DOHH2 (cell line): ENCODE measurements around the gene SP4.

Experiments
- H3F3A ChIP-seq: fragments of 200-600 bp; sonication (generic), shearing (Covaris generic); 2 replicates; pipeline ENCODE4 v1.6.0; 2016; ENCODE audit warnings: antibody characterized with exemption, mild to moderate bottlenecking; ENCODE audit not compliant: control insufficient read depth, insufficient read depth
- H3K27ac ChIP-seq: fragments of 200-600 bp; sonication (generic); 2 replicates; pipeline ENCODE4 v1.5.1; 2014; ENCODE audit warnings: low read depth, mild to moderate bottlenecking, low read length, moderate library complexity
- H3K27me3 ChIP-seq: fragments of 200-600 bp; sonication (generic); 2 replicates; pipeline ENCODE4 v1.6.1; 2014; ENCODE audit warnings: mild to moderate bottlenecking, low read length, mixed read lengths; ENCODE audit not compliant: control insufficient read depth
- H3K36me3 ChIP-seq: fragments of 200-600 bp; sonication (generic); 2 replicates; pipeline ENCODE4 v1.6.1; 2014; ENCODE audit warnings: mild to moderate bottlenecking, low read length, moderate library complexity, mixed read lengths; ENCODE audit not compliant: control insufficient read depth
- H3K4me1 ChIP-seq: fragments of 200-600 bp; sonication (generic); 2 replicates; pipeline ENCODE4 v1.6.1; 2014; ENCODE audit warnings: mild to moderate bottlenecking, low read length, mixed read lengths; ENCODE audit not compliant: control insufficient read depth
- H3K4me2 ChIP-seq: fragments of 200-600 bp; sonication (generic); 2 replicates; pipeline ENCODE4 v1.6.0; 2014; ENCODE audit warnings: mild to moderate bottlenecking, low read length, moderate library complexity
- H3K4me3 ChIP-seq: fragments of 200-600 bp; sonication (generic); 2 replicates; pipeline ENCODE4 v1.5.1; 2014; ENCODE audit warnings: mild to moderate bottlenecking, low read length, mixed read lengths
- H3K79me2 ChIP-seq: fragments of 200-600 bp; sonication (generic); 2 replicates; pipeline ENCODE4 v1.6.1; 2014; ENCODE audit warnings: mild to moderate bottlenecking, low read length, mixed read lengths; ENCODE audit not compliant: control insufficient read depth
- H3K9me2 ChIP-seq: fragments of 200-600 bp; sonication (generic); replicated peaks from 2 replicates; pipeline ENCODE4 v1.6.1; 2014; ENCODE audit warnings: mild to moderate bottlenecking, low read length, mixed read lengths; ENCODE audit not compliant: control insufficient read depth
- H3K9me3 ChIP-seq: fragments of 200-600 bp; sonication (generic); 2 replicates; pipeline ENCODE4 v1.6.1; 2014; ENCODE audit warnings: antibody characterized with exemption, low read length, mixed read lengths; ENCODE audit not compliant: control insufficient read depth, insufficient read depth
- H4K20me1 ChIP-seq: fragments of 200-600 bp; sonication (generic); 2 replicates; pipeline ENCODE4 v1.6.0; 2014; ENCODE audit warnings: low read depth, mild to moderate bottlenecking, antibody characterized with exemption, low read length, moderate library complexity; ENCODE audit not compliant: control insufficient read depth, insufficient read depth
- EZH2phosphoT487 ChIP-seq: fragments of 200-600 bp; sonication (generic); IDR thresholded peaks from 2 replicates; pipeline ENCODE4 v1.6.1; 2017; ENCODE audit warnings: borderline replicate concordance, mild to moderate bottlenecking, antibody characterized with exemption, low read length, moderate library complexity, mixed read lengths
- TF ChIP-seq, protein P1 (sequence below): fragments of 200-600 bp; sonication (generic); IDR thresholded peaks from one replicate; pipeline ENCODE4 v1.5.1; 2014; ENCODE audit warnings: antibody characterized with exemption, mild to moderate bottlenecking, low read depth, low read length; ENCODE audit not compliant: poor library complexity, severe bottlenecking

Gene SP4

DNA sequence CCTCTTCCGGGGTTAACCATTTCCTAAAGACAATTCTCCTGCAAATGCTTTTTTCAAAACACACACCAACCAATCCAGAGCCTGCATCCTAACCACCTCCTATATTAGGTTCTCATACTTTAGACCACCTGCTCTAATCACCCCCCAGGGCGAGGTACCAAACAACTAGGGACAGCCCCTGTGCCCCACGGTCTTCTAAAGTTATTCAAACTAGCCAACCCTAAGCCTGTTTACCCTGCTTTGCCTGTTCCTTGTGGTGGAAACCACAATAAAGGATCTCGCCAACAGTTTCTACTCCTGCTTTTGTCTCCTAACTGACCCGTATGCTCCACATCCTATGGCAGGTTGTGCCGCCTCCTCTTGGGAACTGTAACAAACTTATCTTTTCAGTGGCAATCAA is 21.1 kb downstream of the SP4 start:
- no peaks in the 10 kb centered on the region for H3K79me2 ChIP-seq
- no peaks in the 10 kb centered on the region for H3K4me1 ChIP-seq
- H3K4me2 ChIP-seq = no peak overlapping the region

DNA sequence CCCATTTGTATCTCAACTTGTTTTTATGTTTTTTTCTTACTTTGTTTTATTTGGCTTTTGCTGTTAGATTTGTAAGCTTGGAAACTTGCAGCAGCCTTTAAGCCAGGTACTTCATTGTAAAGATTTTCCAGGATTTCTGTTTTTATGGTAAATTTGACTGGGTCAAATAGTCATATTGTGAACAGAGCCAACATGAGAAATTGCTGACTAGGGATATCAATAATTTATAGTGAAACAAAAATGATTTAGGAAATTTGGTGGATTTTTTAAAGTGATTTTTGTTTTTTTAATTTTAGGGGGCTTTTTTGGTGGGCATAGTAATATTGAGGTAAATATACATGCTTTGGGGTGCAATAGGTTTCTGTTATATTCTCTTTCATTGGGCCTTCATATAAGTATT is 22.2 kb downstream of the SP4 start:
- no peak overlapping the region for H3K4me3 ChIP-seq
- peaks cover 27% of the 10 kb centered on the region; the same call in 1 of the 2 replicates for H3K9me3 ChIP-seq
- no peak overlapping the region for H3K4me2 ChIP-seq
- TF ChIP-seq EZH2phosphoT487 = no peak
- TF ChIP-seq, protein P1, sequence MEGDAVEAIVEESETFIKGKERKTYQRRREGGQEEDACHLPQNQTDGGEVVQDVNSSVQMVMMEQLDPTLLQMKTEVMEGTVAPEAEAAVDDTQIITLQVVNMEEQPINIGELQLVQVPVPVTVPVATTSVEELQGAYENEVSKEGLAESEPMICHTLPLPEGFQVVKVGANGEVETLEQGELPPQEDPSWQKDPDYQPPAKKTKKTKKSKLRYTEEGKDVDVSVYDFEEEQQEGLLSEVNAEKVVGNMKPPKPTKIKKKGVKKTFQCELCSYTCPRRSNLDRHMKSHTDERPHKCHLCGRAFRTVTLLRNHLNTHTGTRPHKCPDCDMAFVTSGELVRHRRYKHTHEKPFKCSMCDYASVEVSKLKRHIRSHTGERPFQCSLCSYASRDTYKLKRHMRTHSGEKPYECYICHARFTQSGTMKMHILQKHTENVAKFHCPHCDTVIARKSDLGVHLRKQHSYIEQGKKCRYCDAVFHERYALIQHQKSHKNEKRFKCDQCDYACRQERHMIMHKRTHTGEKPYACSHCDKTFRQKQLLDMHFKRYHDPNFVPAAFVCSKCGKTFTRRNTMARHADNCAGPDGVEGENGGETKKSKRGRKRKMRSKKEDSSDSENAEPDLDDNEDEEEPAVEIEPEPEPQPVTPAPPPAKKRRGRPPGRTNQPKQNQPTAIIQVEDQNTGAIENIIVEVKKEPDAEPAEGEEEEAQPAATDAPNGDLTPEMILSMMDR = no peak
- H3K79me2 ChIP-seq = no peaks in the 10 kb centered on the region
- H3K9me2 ChIP-seq = no peaks in the 10 kb centered on the region
- no peaks in the 10 kb centered on the region for H3F3A ChIP-seq
- H3K4me1 ChIP-seq = no peaks in the 10 kb centered on the region
- peaks cover 24% of the 10 kb centered on the region for H3K36me3 ChIP-seq
- H4K20me1 ChIP-seq = no peaks in the 10 kb centered on the region
- H3K27ac ChIP-seq = no peak overlapping the region
- H3K27me3 ChIP-seq = no peaks in the 10 kb centered on the region

More for the DNA sequence above, 21.1 kb downstream of the SP4 start:
- Histone ChIP-seq H3K9me3 (peaks cover 18% of the 10 kb centered on the region; the same call in 1 of the 2 replicates), H3K36me3 (peaks cover 21% of the 10 kb centered on the region), H3K4me3 (no peak overlapping the region), H4K20me1 (no peaks in the 10 kb centered on the region), H3K27me3 (no peaks in the 10 kb centered on the region), H3F3A (no peaks in the 10 kb centered on the region), H3K27ac (no peak overlapping the region), H3K9me2 (no peaks in the 10 kb centered on the region)
- TF ChIP-seq EZH2phosphoT487 = no peak
- TF ChIP-seq, protein P1 = no peak

DNA sequence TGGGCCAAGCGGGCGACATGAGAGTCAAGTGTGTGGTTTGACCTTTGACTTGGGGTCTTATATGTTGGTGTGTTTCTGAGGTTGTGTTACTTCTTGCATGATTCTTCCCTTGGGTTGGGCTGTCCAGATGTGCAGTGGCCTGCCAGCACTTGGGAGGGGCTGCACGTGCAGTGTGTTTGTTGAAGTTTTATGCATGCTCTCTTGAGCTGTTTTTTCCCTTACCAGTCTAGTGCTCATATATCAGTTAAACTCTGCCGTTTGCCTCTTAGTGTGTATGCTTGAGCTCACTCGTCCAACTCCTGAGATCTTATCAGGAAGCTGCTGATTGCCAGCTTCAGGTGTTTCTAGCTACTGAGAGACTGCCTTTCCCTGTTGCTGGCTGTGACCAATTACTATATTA is 23.1 kb downstream of the SP4 start:
- H3K27me3 ChIP-seq = no peaks in the 10 kb centered on the region
- H3K27ac ChIP-seq = no peak overlapping the region
- H3K4me3 ChIP-seq = no peak overlapping the region
- H3K4me1 ChIP-seq = no peaks in the 10 kb centered on the region
- TF ChIP-seq, protein P1 = no peak
- no peak for TF ChIP-seq EZH2phosphoT487
- H3K9me2 ChIP-seq = no peaks in the 10 kb centered on the region
- no peaks in the 10 kb centered on the region for H3K79me2 ChIP-seq
- peaks cover 29% of the 10 kb centered on the region; the same call in 1 of the 2 replicates for H3K9me3 ChIP-seq
- no peaks in the 10 kb centered on the region for H3F3A ChIP-seq
- H3K36me3 ChIP-seq = peaks cover 31% of the 10 kb centered on the region
- H4K20me1 ChIP-seq = no peaks in the 10 kb centered on the region
- no peak overlapping the region for H3K4me2 ChIP-seq

DNA sequence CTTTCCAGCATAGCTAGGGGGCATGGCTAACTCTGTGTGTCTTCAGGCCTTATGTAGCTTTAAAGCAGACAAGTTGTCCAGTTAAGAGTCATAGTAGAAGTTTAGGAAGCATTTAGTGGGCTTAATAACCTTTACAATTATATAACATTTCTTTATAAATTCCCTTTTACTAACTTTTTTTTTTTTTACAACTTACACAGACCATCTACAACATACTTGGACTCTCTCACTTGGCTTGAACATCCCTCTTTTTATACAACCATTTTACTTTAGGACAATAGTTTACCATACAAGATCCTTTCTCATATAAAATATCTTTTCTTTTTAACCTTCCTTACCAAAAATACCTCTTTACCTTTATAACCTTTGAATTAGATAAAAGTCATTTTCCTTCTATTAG is 26.3 kb downstream of the SP4 start:
- Histone ChIP-seq H4K20me1 (no peaks in the 10 kb centered on the region), H3K36me3 (peaks cover 29% of the 10 kb centered on the region), H3K9me2 (no peaks in the 10 kb centered on the region), H3K4me3 (no peak overlapping the region), H3K79me2 (no peaks in the 10 kb centered on the region), H3K27ac (no peak overlapping the region), H3F3A (no peaks in the 10 kb centered on the region), H3K27me3 (no peaks in the 10 kb centered on the region), H3K4me2 (no peak overlapping the region), H3K9me3 (peaks cover 29% of the 10 kb centered on the region; the same call in 1 of the 2 replicates), H3K4me1 (no peaks in the 10 kb centered on the region)
- TF ChIP-seq EZH2phosphoT487 = no peak
- TF ChIP-seq, protein P1 = no peak
